ENCODE results near the gene GRIN1.

DNA sequence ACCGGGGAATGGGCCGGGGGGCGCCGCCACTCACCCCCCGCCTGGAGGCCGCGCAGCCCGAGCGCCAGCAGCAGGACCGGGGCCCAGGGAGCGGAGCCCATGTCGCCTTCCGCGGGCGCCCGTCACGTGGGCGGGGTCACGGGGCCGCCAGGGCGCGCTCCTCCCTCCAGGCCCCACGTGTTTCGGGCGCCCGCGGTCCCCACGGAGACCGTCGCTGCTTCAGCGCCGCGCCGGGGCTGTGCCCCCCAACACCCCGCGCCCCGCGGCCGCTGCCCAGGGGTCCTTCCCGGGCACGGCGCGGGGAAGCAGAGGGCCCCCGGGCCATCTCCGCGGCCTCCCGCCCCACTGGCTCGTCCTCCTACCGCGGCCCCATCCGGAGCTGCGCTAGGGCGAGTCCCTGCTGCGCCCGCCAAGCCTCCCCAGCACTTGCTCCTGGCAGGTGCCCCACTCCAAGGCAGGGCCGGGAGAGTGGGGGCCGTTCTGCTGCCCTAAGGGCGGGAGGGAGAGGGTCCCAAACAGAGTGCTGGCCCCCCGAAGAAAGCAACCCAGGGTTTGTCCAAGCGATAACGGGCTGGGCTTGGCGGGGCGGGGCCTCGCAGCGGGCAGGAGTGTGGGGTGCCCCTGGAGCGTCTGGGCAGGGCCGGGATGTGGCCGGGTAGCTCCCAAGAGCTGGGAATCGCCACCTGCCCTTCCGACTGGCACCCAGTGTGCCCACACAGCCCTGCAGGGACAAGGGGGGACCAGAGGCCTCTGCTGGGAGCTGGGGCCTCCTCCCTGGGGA, 24.2 kb upstream of the GRIN1 start, which contains the start of gene DPP7:
- TF ChIP-seq, protein P1, sequence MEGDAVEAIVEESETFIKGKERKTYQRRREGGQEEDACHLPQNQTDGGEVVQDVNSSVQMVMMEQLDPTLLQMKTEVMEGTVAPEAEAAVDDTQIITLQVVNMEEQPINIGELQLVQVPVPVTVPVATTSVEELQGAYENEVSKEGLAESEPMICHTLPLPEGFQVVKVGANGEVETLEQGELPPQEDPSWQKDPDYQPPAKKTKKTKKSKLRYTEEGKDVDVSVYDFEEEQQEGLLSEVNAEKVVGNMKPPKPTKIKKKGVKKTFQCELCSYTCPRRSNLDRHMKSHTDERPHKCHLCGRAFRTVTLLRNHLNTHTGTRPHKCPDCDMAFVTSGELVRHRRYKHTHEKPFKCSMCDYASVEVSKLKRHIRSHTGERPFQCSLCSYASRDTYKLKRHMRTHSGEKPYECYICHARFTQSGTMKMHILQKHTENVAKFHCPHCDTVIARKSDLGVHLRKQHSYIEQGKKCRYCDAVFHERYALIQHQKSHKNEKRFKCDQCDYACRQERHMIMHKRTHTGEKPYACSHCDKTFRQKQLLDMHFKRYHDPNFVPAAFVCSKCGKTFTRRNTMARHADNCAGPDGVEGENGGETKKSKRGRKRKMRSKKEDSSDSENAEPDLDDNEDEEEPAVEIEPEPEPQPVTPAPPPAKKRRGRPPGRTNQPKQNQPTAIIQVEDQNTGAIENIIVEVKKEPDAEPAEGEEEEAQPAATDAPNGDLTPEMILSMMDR (IDR thresholded peaks at IDR 0.05; ENCODE audit: poor library complexity), result no peak
- no peak for TF ChIP-seq EZH2phosphoT487 (IDR thresholded peaks at IDR 0.05; ENCODE audit: low read depth, severe bottlenecking, unreplicated experiment)
- no peak for TF ChIP-seq EZH2 (IDR thresholded peaks at IDR 0.05; ENCODE audit: borderline replicate concordance)

All from hepatocyte (in vitro differentiated cells).